Measurements from ENCODE around the gene PACS2.

- TF ChIP-seq CTCF (conservative IDR thresholded peaks at IDR 0.05; ENCODE audit: low read depth, low read length) (no peak), EZH2 (IDR thresholded peaks at IDR 0.05; ENCODE audit: low read length, unreplicated experiment) (no peak)
Observed at GRCh38 chr14:105368910-105369652, 54.5 kb downstream of the PACS2 start.
